ENCODE results near the gene CREB3L2.
A peak's percentile ranks its signal among the peaks of the same experiment; 100 is the strongest.
"Not testable (repeated sequence)": the region's sequence is repeated elsewhere in the genome, so short reads cannot be mapped to it uniquely, and the experiment has no call there.

The CREB3L2 gene

DNA sequence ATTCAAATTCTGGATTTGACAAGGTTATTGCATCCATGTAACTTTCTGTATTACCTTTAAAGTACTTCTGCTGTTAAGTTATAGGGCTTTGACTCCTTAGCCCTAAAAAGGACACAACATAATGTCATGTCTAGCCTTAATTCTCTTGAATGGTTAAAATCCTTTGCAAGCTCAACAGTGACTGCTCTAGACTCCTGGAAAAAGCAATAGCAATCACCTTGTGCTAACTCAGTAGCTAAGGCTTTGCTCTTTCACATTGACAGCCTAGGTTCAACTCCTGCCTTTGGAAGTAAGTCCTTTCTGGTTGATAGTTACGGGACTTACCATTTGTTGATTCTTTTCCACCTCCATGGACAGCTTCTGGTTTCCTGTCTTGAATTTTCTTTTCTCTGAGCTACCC lies 16.1 kb upstream of the CREB3L2 start:
- DNase-seq (ENCODE audit: low spot score) = no peak
- in situ Hi-C loops (cut with MboI; ENCODE audit: low sequenced_read_pairs, unreplicated experiment) = no loop called here
- TF ChIP-seq CTCF (IDR thresholded peaks at IDR 0.05; ENCODE audit: borderline replicate concordance, control extremely low read depth, extremely low read depth, insufficient read depth, missing control alignments) = no peak

GRCh38 chr7:138015096-138015495 lies 13.2 kb upstream of the CREB3L2 start:
- in situ Hi-C loops (cut with MboI; ENCODE audit: low sequenced_read_pairs, unreplicated experiment) = no loop called here

DNA sequence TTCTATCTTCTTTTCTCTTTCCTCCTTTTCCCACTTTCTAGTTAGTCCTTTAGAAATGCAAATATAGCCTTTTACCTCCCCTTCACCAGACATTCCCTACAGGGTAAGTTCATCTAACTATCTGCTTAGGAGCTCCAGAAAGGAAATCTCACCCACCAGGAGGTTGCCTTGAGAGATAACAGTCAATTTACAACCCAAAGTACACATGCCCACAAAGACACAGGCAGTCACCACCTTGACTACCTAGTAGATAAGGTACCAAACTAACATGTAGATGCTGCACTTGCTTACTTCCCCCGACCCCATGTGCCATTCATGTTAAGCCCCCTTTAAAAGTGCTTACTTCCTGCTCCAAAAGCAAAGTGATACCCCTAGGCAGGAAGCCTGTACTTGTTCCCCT lies 12.8 kb upstream of the CREB3L2 start:
- in situ Hi-C loops (cut with MboI; ENCODE audit: low sequenced_read_pairs, unreplicated experiment) = no loop called here
- TF ChIP-seq CTCF (IDR thresholded peaks at IDR 0.05; ENCODE audit: borderline replicate concordance, control extremely low read depth, extremely low read depth, insufficient read depth, missing control alignments) = no peak
- DNase-seq (ENCODE audit: low spot score) = no peak

More at GRCh38 chr7:138015096-138015495, 13.2 kb upstream of the CREB3L2 start:
- no peak for DNase-seq (ENCODE audit: low spot score)
- no peak for TF ChIP-seq CTCF (IDR thresholded peaks at IDR 0.05; ENCODE audit: borderline replicate concordance, control extremely low read depth, extremely low read depth, insufficient read depth, missing control alignments)

DNA sequence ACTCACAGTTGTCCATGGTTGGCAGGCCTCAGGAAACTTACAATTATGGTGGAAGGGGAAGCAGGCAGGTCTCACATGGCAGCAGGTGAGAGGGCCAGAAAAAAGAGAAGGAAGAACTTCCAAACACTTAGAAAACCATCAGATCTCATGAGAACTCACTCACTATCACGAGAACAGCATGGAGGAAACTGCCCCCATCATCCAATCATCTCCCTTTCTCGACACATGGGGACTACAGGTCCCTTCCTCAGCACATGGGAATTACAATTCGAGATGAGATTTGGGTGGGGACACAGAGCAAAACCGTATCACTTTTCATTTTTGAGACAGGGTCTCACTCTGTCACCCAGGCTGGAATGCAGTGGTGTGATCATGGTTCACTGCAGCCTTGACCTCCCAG lies 12.3 kb upstream of the CREB3L2 start:
- in situ Hi-C loops (cut with MboI; ENCODE audit: low sequenced_read_pairs, unreplicated experiment); DNase-seq (ENCODE audit: low spot score): not testable (repeated sequence)

- in situ Hi-C loops (cut with MboI; ENCODE audit: low sequenced_read_pairs, unreplicated experiment) = loop anchor here (10.0 kb wide), 1 partner anchor 355 kb away; no protein-coding TSS in a partner anchor
Measured at GRCh38 chr7:138009350-138009653, 7.4 kb upstream of the CREB3L2 start.

GRCh38 chr7:138008588-138009349 lies 6.9 kb upstream of the CREB3L2 start:
- in situ Hi-C loops (cut with MboI; ENCODE audit: low sequenced_read_pairs, unreplicated experiment) = loop anchor here (10.0 kb wide), 1 partner anchor 354 kb away; no protein-coding TSS in a partner anchor
- TF ChIP-seq CTCF (IDR thresholded peaks at IDR 0.05; ENCODE audit: borderline replicate concordance, control extremely low read depth, extremely low read depth, insufficient read depth, missing control alignments) = peak; percentile 81
- peak; percentile 59 for DNase-seq (ENCODE audit: low spot score)

More at GRCh38 chr7:138009350-138009653, 7.4 kb upstream of the CREB3L2 start:
- no peak for DNase-seq (ENCODE audit: low spot score)
- TF ChIP-seq CTCF (IDR thresholded peaks at IDR 0.05; ENCODE audit: borderline replicate concordance, control extremely low read depth, extremely low read depth, insufficient read depth, missing control alignments) = no peak

- no peak for TF ChIP-seq CTCF (IDR thresholded peaks at IDR 0.05; ENCODE audit: borderline replicate concordance, control extremely low read depth, extremely low read depth, insufficient read depth, missing control alignments)
- DNase-seq (ENCODE audit: low spot score) = no peak
- in situ Hi-C loops (cut with MboI; ENCODE audit: low sequenced_read_pairs, unreplicated experiment) = loop anchor here (10.0 kb wide), 1 partner anchor 353 kb away; no protein-coding TSS in a partner anchor
Measured at GRCh38 chr7:138008019-138008587, 6.2 kb upstream of the CREB3L2 start.

All from GM13976 (cell line).